Measurements from ENCODE around the gene GPC5.

- TF ChIP-seq CTCF (IDR thresholded peaks at IDR 0.05; ENCODE audit: extremely low read depth in 1 of 2, insufficient read depth in 1 of 2, low read depth in 1 of 2, low read length in 2 of 2) (no peak), POLR2A (IDR thresholded peaks at IDR 0.05; ENCODE audit: low read depth, low read length) (no peak), POLR2AphosphoS5 (IDR thresholded peaks at IDR 0.05; ENCODE audit: insufficient read depth, low read depth, low read length) (no peak), EZH2 (IDR thresholded peaks at IDR 0.05; ENCODE audit: borderline replicate concordance, low read depth, low read length, severe bottlenecking) (no peak), JUN (IDR thresholded peaks at IDR 0.05; ENCODE audit: borderline replicate concordance, insufficient read depth, insufficient read length, low read depth) (no peak), FOS (IDR thresholded peaks at IDR 0.05; ENCODE audit: borderline replicate concordance, insufficient read depth, low read length) (no peak), MYC (IDR thresholded peaks at IDR 0.05; ENCODE audit: low read depth, low read length) (no peak)
- TF ChIP-seq, protein P1, sequence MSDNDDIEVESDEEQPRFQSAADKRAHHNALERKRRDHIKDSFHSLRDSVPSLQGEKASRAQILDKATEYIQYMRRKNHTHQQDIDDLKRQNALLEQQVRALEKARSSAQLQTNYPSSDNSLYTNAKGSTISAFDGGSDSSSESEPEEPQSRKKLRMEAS (IDR thresholded peaks at IDR 0.05; ENCODE audit: insufficient read depth, insufficient read length) = no peak
Observed at GRCh38 chr13:92384410-92384809, 986.0 kb downstream of the GPC5 start.

Measured in endothelial cell of umbilical vein (primary cell).